IMR-90 (cell line): ENCODE data around the gene PXK. TPM values are rescaled to one million over a fixed set of nuclear protein-coding genes. Genes with fewer than 3 reads are reported as not detected.

Experiments
- ATAC-seq: fragments of 200-7000 bp; cut with Tn5 transposase; 2 replicates; pipeline ENCODE4 v1.9.1; 2020; ENCODE audit warnings: low read depth, mild to moderate bottlenecking, moderate library complexity
- BruUV-seq: library from RNA; stranded (reverse); fragments of 400-500 nt; replicated peaks from 2 replicates; lab custom pipeline; 2021; lab: Mats Ljungman, UMichigan
- CTCF ChIA-PET: fragments of 300-600 bp; formaldehyde crosslinking; extraction: SDS; loops from one replicate; lab custom pipeline; 2021; ENCODE audit warnings: antibody characterized with exemption; lab: Yijun Ruan, JAX
- POLR2A ChIA-PET: fragments of 300-600 bp; sonication (Branson Sonifier 250); formaldehyde crosslinking; loops from one replicate; lab custom pipeline; 2022; ENCODE audit warnings: antibody characterized with exemption; ENCODE audit not compliant: unreplicated experiment; lab: Charles Lee
- DNase-seq: peaks from one replicate; pipeline ENCODE4 v3.0.0; 2013
- H2AFZ ChIP-seq: replicated peaks from 2 replicates; pipeline ENCODE3; 2013; ENCODE audit warnings: low read length, mild to moderate bottlenecking; ENCODE audit not compliant: poor library complexity
- H2AK5ac ChIP-seq: 2 replicates; pipeline ENCODE4 v1.6.1; 2013; ENCODE audit warnings: low read depth, low read length, inconsistent platforms
- H2AK9ac ChIP-seq: replicated peaks from 2 replicates; pipeline ENCODE3; 2013; ENCODE audit warnings: mild to moderate bottlenecking, low read depth, low read length, moderate library complexity; ENCODE audit not compliant: poor library complexity
- H2BK120ac ChIP-seq: 2 replicates; pipeline ENCODE4 v1.6.1; 2013; ENCODE audit warnings: low read depth, low read length, inconsistent platforms
- H2BK15ac ChIP-seq: 3 replicates; pipeline ENCODE4 v1.6.1; 2013; ENCODE audit warnings: low read depth, low read length, inconsistent platforms
- H2BK20ac ChIP-seq: 2 replicates; pipeline ENCODE4 v1.6.1; 2013; ENCODE audit warnings: low read depth, mild to moderate bottlenecking, inconsistent platforms, low read length, moderate library complexity
- H2BK5ac ChIP-seq: 2 replicates; pipeline ENCODE4 v1.6.1; 2013; ENCODE audit warnings: mild to moderate bottlenecking, low read depth, low read length, inconsistent platforms; ENCODE audit not compliant: poor library complexity, severe bottlenecking
- H3K14ac ChIP-seq: replicated peaks from 2 replicates; pipeline ENCODE4 v1.6.1; 2013; ENCODE audit warnings: low read depth, low read length, inconsistent platforms
- H3K18ac ChIP-seq: 2 replicates; pipeline ENCODE4 v1.6.1; 2013; ENCODE audit warnings: low read depth, low read length, control low read depth
- H3K23ac ChIP-seq: 2 replicates; pipeline ENCODE4 v1.6.1; 2013; ENCODE audit warnings: low read depth, low read length, inconsistent platforms
- H3K27ac ChIP-seq: 2 replicates; pipeline ENCODE4 v1.5.1; 2013; ENCODE audit warnings: mild to moderate bottlenecking, control low read depth, low read length; ENCODE audit not compliant: insufficient read depth
- H3K27me3 ChIP-seq: 2 replicates; pipeline ENCODE4 v1.6.1; 2013; ENCODE audit warnings: low read length; ENCODE audit not compliant: control insufficient read depth, insufficient read depth
- H3K36me3 ChIP-seq: 2 replicates; pipeline ENCODE4 v1.6.1; 2013; ENCODE audit warnings: low read length, mixed read lengths; ENCODE audit not compliant: control insufficient read depth, insufficient read depth
- H3K4ac ChIP-seq: 2 replicates; pipeline ENCODE4 v1.6.1; 2013; ENCODE audit warnings: low read depth, low read length, inconsistent platforms
- H3K4me1 ChIP-seq: 2 replicates; pipeline ENCODE4 v1.6.1; 2013; ENCODE audit warnings: low read length, mixed read lengths; ENCODE audit not compliant: control insufficient read depth, insufficient read depth
- H3K4me2 ChIP-seq: 2 replicates; pipeline ENCODE4 v1.6.1; 2013; ENCODE audit warnings: low read depth, mild to moderate bottlenecking, control low read depth, low read length, moderate library complexity
- H3K4me3 ChIP-seq: 2 replicates; pipeline ENCODE4 v1.5.1; 2013; ENCODE audit warnings: low read depth, mild to moderate bottlenecking, control low read depth, low read length, moderate library complexity; ENCODE audit not compliant: insufficient read depth
- H3K56ac ChIP-seq: 2 replicates; pipeline ENCODE4 v1.6.1; 2013; ENCODE audit warnings: low read length, inconsistent platforms; ENCODE audit not compliant: insufficient read depth; ENCODE audit errors: extremely low read depth
- H3K79me1 ChIP-seq, 2 experiments: 2 replicates each; pipeline ENCODE4 v1.6.1; 2013; ENCODE audit warnings: low read length in 2 of 2, inconsistent platforms in 1 of 2, low read depth in 1 of 2
- H3K9ac ChIP-seq: 2 replicates; pipeline ENCODE4 v1.6.1; 2013; ENCODE audit warnings: low read depth, low read length, control low read depth
- H3K9me1 ChIP-seq: 2 replicates; pipeline ENCODE4 v1.6.1; 2013; ENCODE audit warnings: low read length, inconsistent platforms; ENCODE audit not compliant: insufficient read depth
- H3K9me3 ChIP-seq: 2 replicates; pipeline ENCODE4 v1.6.1; 2013; ENCODE audit warnings: low read length; ENCODE audit not compliant: control insufficient read depth, insufficient read depth
- H4K20me1 ChIP-seq: 2 replicates; pipeline ENCODE4 v1.6.1; 2013; ENCODE audit warnings: low read length, inconsistent platforms; ENCODE audit not compliant: insufficient read depth
- H4K5ac ChIP-seq: 2 replicates; pipeline ENCODE4 v1.6.1; 2013; ENCODE audit warnings: mild to moderate bottlenecking, low read depth, low read length, control low read depth
- H4K8ac ChIP-seq, 2 experiments: 2 replicates each; pipeline ENCODE4 v1.6.1; 2013; ENCODE audit warnings: low read depth in 2 of 2, low read length in 2 of 2, control low read depth in 1 of 2, inconsistent platforms in 1 of 2
- H4K91ac ChIP-seq: 2 replicates; pipeline ENCODE4 v1.6.1; 2013; ENCODE audit warnings: low read depth, low read length, inconsistent platforms; ENCODE audit not compliant: insufficient read depth
- BHLHE40 ChIP-seq: fragments of 150-350 bp; IDR thresholded peaks from 2 replicates; pipeline ENCODE4 v1.6.1; 2016; ENCODE audit warnings: mild to moderate bottlenecking, low read depth, low read length
- CEBPB ChIP-seq: IDR thresholded peaks from 2 replicates; pipeline ENCODE4 v1.6.1; 2012; ENCODE audit warnings: low read depth, low read length, improper control_type of control experiment
- CHD1 ChIP-seq: IDR thresholded peaks from 2 replicates; pipeline ENCODE4 v1.6.1; 2012; ENCODE audit warnings: low read depth, low read length, improper control_type of control experiment
- FOS ChIP-seq: fragments of 150-350 bp; IDR thresholded peaks from 2 replicates; pipeline ENCODE4 v1.6.1; 2016; ENCODE audit warnings: low read depth, low read length
- MAFK ChIP-seq: IDR thresholded peaks from 2 replicates; pipeline ENCODE4 v1.6.1; 2012; ENCODE audit warnings: low read depth, low read length, improper control_type of control experiment
- MAZ ChIP-seq: IDR thresholded peaks from 2 replicates; pipeline ENCODE4 v1.6.1; 2012; ENCODE audit warnings: low read depth, mild to moderate bottlenecking, low read length, improper control_type of control experiment, moderate library complexity, borderline replicate concordance
- MXI1 ChIP-seq: IDR thresholded peaks from 2 replicates; pipeline ENCODE4 v1.6.1; 2012; ENCODE audit warnings: low read depth, mild to moderate bottlenecking, low read length, moderate library complexity, borderline replicate concordance
- NFE2L2 ChIP-seq: fragments of 150-350 bp; IDR thresholded peaks from 2 replicates; pipeline ENCODE4 v1.6.1; 2016; ENCODE audit warnings: low read depth, mild to moderate bottlenecking, low read length
- POLR2A ChIP-seq: IDR thresholded peaks from 2 replicates; pipeline ENCODE4 v1.6.1; 2012; ENCODE audit warnings: mild to moderate bottlenecking, low read depth, low read length
- RAD21 ChIP-seq: IDR thresholded peaks from 2 replicates; pipeline ENCODE4 v1.6.1; 2012; ENCODE audit warnings: low read length, improper control_type of control experiment
- RCOR1 ChIP-seq: IDR thresholded peaks from 2 replicates; pipeline ENCODE4 v1.6.1; 2012; ENCODE audit warnings: mild to moderate bottlenecking, low read length, improper control_type of control experiment; ENCODE audit not compliant: insufficient replicate concordance
- RFX5 ChIP-seq: IDR thresholded peaks from 2 replicates; pipeline ENCODE4 v1.8.0; 2012; ENCODE audit warnings: low read depth, mild to moderate bottlenecking, low read length, moderate library complexity
- SMC3 ChIP-seq: fragments of 150-350 bp; IDR thresholded peaks from 2 replicates; pipeline ENCODE4 v1.6.1; 2016; ENCODE audit warnings: low read depth, mild to moderate bottlenecking, antibody characterized with exemption, low read length, moderate library complexity
- WGBS, 2 experiments: methylation state at CpG; one replicate each; pipeline versions ENCODE4 v1.1.5 to v1.1.7; 2013; ENCODE audit warnings: missing lambda C conversion rate in 2 of 2; ENCODE audit not compliant: insufficient read length in 1 of 2; ENCODE audit errors: extremely low coverage in 2 of 2; 5-methylcytosine and 5-hydroxymethylcytosine counted together
- dilution Hi-C: fragments of 300-500 bp; cut with HindIII; formaldehyde crosslinking; loops from one replicate; pipeline ENCODE4 v1.14.3; 2018; ENCODE audit warnings: low sequenced_read_pairs; ENCODE audit not compliant: unreplicated experiment
- in situ Hi-C: fragments of 300-500 bp; cut with MboI; formaldehyde crosslinking; loops from 3 replicates; pipeline ENCODE4 v1.14.3; 2019; ENCODE audit warnings: low sequenced_read_pairs, inconsistent platforms, mixed read lengths
- intact Hi-C: fragments of 100-400 bp; cut with micrococcal nuclease; formaldehyde crosslinking; loops from 2 replicates; pipeline ENCODE4 v1.10.0; 2022
- polyA plus RNA-seq, 3 experiments: library from polyadenylated mRNA; depleted of rRNA; stranded (reverse); fragments of >200 nt; gene quantifications; 2 replicates each; pipeline ENCODE4 v1.2.3, GENCODE V29; 2012; ENCODE audit warnings: low replicate concordance in 1 of 3
- total RNA-seq: library from RNA; depleted of rRNA; stranded (reverse); fragments of >200 nt; gene quantifications from 2 replicates; pipeline ENCODE4 v1.2.3, GENCODE V29; 2012
- TF ChIP-seq, protein P1 (sequence below): conservative IDR thresholded peaks from 2 replicates; pipeline ENCODE4 v1.5.1; 2012; ENCODE audit warnings: mild to moderate bottlenecking, low read depth, low read length, improper control_type of control experiment
- TF ChIP-seq, protein P2 (sequence below): fragments of 150-350 bp; IDR thresholded peaks from 2 replicates; pipeline ENCODE4 v1.6.1; 2016; ENCODE audit warnings: low read depth, mild to moderate bottlenecking, low read length, moderate library complexity, borderline replicate concordance

Gene PXK
- total and polyA plus RNA-seq, 2 of the 4 experiments (the other 2 are of a cell fraction), result 14.3 to 17.7 TPM

DNA sequence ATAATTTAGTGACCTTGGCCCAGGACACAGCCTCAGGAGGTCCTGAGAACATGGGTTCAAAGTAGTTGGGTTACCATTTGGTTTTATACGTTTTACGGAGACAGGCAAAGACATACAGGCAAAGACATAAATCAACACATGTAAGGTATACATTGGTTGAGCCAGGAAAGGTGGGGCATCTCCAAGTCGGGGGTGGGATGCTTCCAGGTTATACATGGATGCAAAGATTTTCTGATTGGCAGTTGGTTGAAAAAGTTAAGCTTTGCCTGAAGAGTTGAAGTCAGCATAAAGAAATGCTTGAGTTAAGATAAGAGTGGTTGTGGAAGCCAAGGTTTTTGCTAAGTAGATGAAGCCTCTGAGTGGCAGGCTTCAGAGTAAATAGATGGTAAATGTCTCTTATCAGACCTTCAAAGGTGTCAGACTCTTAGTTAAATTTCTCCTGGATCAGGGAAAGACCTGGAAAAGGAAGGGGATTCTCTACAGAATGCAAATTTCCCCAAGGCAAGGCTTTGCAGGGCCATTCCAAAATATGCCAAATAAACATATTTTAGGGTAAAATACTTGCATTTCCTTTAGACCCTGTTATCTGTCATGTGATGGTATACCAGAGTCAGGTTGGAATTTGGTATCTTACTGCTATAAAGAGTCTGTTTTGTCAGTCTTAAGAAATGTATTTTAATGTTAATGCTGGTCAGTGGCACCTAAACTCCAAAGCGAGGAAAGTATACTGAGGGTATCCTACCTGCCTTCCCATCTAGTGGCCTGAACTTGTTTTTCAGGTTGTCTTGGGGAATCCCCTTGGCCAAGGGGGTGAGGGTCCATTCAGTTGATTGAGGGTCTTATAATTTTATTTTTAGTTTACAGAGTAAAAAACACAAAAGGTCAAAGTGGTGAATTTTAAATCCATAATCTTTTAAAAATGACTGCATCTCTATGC, 109.1 kb downstream of the PXK start:
- Histone ChIP-seq H3K18ac (no peak overlapping the region), H2AFZ (no peak overlapping the region), H4K8ac (no peak overlapping the region), H3K9ac (no peak overlapping the region), H3K36me3 (no peaks in the 10 kb centered on the region), H4K91ac (no peak overlapping the region), H3K79me1 (no peaks in the 10 kb centered on the region), H3K56ac (no peak overlapping the region), H2AK9ac (no peak overlapping the region), H3K4me1 (peaks cover 2% of the 10 kb centered on the region), H3K27me3 (no peaks in the 10 kb centered on the region), H3K23ac (no peak overlapping the region), H3K4me2 (no peak overlapping the region), H2BK20ac (no peak overlapping the region), H3K27ac (no peak overlapping the region), H2AK5ac (no peak overlapping the region), H3K9me1 (no peaks in the 10 kb centered on the region), H4K20me1 (no peaks in the 10 kb centered on the region), H3K4me3 (no peak overlapping the region), H2BK15ac (no peak overlapping the region), H3K4ac (no peak overlapping the region), H4K5ac (no peak overlapping the region), H3K9me3 (no peaks in the 10 kb centered on the region), H3K14ac (no peak overlapping the region), H2BK120ac (no peak overlapping the region), H2BK5ac (no peak overlapping the region)
- in situ Hi-C loops (no loop called here), dilution Hi-C loops (no loop called here), intact Hi-C loops (loop anchor here (2.0 kb wide), 1 partner anchor 13 kb away; no protein-coding TSS in a partner anchor)
- ATAC-seq (no peak), DNase-seq (no peak)
- POLR2A ChIA-PET, result no interaction called here
- CTCF ChIA-PET, result no interaction called here
- BruUV-seq, result no TSS peak
- WGBS, 2 experiments, result no CpG with 5 or more reads among the region's 4 CpGs
- no peak for TF ChIP-seq MAZ
- no peak for TF ChIP-seq FOS
- TF ChIP-seq, protein P1, sequence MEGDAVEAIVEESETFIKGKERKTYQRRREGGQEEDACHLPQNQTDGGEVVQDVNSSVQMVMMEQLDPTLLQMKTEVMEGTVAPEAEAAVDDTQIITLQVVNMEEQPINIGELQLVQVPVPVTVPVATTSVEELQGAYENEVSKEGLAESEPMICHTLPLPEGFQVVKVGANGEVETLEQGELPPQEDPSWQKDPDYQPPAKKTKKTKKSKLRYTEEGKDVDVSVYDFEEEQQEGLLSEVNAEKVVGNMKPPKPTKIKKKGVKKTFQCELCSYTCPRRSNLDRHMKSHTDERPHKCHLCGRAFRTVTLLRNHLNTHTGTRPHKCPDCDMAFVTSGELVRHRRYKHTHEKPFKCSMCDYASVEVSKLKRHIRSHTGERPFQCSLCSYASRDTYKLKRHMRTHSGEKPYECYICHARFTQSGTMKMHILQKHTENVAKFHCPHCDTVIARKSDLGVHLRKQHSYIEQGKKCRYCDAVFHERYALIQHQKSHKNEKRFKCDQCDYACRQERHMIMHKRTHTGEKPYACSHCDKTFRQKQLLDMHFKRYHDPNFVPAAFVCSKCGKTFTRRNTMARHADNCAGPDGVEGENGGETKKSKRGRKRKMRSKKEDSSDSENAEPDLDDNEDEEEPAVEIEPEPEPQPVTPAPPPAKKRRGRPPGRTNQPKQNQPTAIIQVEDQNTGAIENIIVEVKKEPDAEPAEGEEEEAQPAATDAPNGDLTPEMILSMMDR, result no peak
- TF ChIP-seq NFE2L2, result no peak
- TF ChIP-seq, protein P2, sequence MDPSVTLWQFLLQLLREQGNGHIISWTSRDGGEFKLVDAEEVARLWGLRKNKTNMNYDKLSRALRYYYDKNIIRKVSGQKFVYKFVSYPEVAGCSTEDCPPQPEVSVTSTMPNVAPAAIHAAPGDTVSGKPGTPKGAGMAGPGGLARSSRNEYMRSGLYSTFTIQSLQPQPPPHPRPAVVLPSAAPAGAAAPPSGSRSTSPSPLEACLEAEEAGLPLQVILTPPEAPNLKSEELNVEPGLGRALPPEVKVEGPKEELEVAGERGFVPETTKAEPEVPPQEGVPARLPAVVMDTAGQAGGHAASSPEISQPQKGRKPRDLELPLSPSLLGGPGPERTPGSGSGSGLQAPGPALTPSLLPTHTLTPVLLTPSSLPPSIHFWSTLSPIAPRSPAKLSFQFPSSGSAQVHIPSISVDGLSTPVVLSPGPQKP, result no peak
- no peak for TF ChIP-seq RCOR1
- no peak for TF ChIP-seq RFX5
- no peak for TF ChIP-seq RAD21
- TF ChIP-seq CHD1, result no peak
- no peak for TF ChIP-seq POLR2A
- TF ChIP-seq MAFK, result no peak
- TF ChIP-seq MXI1, result no peak
- TF ChIP-seq SMC3, result no peak
- TF ChIP-seq CEBPB, result no peak
- TF ChIP-seq BHLHE40, result no peak
